ENCODE measurements around the gene NINL. TPM values are rescaled to one million over a fixed set of nuclear protein-coding genes. Genes with fewer than 3 reads are reported as not detected.
A peak's percentile ranks its signal among the peaks of the same experiment; 100 is the strongest.
"Not testable (repeated sequence)": the region's sequence is repeated elsewhere in the genome, so short reads cannot be mapped to it uniquely, and the experiment has no call there.

Gene NINL
- total RNA-seq, 4 donors from 2014 or later: 4.7 to 9.7 (median 6.7) TPM

DNA sequence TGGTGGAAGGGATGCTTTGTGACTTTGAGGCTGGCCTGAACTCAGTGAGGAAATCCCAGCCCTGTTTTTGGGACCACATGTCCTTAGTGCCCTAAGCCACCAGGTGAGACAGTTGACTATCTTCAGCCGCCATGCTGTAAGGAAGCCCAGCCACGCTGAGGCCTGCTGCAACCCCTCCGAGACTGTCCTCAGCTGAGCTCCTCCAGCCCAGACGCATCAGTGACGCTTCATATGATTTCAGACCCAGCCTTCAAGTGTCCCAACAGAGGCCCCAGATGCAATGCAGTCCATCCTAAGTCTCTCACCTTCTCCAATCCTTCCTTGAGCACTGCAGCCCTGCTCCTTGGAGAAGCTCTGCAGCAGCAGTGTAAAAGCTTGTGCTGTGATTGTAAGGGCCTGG lies 76.2 kb downstream of the NINL start:
- TF ChIP-seq, protein P1, sequence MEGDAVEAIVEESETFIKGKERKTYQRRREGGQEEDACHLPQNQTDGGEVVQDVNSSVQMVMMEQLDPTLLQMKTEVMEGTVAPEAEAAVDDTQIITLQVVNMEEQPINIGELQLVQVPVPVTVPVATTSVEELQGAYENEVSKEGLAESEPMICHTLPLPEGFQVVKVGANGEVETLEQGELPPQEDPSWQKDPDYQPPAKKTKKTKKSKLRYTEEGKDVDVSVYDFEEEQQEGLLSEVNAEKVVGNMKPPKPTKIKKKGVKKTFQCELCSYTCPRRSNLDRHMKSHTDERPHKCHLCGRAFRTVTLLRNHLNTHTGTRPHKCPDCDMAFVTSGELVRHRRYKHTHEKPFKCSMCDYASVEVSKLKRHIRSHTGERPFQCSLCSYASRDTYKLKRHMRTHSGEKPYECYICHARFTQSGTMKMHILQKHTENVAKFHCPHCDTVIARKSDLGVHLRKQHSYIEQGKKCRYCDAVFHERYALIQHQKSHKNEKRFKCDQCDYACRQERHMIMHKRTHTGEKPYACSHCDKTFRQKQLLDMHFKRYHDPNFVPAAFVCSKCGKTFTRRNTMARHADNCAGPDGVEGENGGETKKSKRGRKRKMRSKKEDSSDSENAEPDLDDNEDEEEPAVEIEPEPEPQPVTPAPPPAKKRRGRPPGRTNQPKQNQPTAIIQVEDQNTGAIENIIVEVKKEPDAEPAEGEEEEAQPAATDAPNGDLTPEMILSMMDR (IDR thresholded peaks at IDR 0.05): no peak
- ATAC-seq (ENCODE audit: low FRiP score): no peak
- DNase-seq (ENCODE audit: low spot score): no peak

DNA sequence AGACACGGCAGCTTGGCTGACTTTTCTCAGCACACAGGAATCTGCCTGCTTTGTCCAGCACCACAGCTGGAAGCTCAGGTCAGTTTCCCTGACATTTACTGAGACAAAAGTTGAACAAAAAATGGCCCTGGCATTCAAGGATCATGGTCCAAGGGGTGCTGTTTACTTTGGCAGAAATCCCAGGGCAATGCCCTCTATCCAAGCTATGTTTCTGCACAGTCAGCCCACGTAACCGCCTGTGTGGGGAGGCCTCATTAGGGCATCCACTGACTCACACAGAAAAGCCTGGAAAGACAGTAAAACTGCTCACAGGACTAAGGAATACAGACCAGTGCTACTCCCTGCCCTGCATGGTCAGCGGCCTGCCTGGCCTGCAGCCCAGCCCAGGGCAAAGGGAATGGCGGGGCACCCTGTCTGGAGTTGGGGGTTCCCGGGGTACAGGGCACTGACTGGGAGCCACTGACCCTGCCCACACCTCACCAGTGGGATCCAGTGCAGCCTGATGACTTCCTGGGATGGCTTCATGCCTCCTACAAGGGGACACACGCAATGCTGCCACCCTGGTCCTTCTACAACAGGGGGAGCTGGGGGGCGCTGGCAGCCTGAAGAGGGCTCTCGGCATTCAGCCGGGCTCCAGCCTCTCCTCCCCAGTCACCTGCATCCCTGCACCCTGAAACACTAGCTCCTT lies 77.1 kb downstream of the NINL start:
- TF ChIP-seq, protein P1 (IDR thresholded peaks at IDR 0.05): no peak
- ATAC-seq (ENCODE audit: low FRiP score): peak; percentile 78
- DNase-seq (ENCODE audit: low spot score): no peak

DNA sequence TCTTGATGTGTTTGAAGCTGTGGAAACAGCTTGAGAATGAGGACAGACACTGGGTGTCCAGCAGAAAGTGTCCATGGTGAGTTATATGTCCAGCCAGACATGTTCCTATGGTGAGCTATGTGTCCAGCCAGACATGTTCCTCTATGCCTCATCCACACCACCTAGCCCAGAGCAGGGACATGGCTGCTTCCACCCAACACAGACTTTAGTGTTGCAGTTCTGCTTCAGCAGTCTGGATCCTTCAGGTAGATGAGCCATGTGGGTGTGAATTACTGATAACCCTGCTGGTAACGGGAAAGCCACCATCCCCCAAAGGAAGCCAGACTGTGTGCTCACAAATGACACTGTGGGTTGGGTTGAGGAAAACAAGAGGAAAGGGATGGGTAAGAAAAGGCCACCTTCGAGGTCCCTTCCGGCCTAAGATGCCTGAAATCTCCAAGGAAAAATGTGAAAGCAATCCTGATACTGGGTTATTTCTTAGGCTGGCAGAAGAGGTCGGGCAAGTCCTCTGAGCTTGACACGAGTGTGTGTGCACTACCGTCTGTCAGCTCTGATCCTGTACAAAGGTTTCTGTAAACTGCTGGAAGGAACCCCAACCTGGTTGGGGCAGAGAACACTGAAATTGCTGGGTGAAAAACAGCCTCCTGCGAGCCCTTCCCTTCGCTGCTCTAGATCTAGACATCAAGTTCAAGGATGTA lies 77.8 kb downstream of the NINL start:
- DNase-seq (ENCODE audit: low spot score) (no peak), ATAC-seq (ENCODE audit: low FRiP score) (peak; percentile 2)
- TF ChIP-seq, protein P1 (IDR thresholded peaks at IDR 0.05): no peak

DNA sequence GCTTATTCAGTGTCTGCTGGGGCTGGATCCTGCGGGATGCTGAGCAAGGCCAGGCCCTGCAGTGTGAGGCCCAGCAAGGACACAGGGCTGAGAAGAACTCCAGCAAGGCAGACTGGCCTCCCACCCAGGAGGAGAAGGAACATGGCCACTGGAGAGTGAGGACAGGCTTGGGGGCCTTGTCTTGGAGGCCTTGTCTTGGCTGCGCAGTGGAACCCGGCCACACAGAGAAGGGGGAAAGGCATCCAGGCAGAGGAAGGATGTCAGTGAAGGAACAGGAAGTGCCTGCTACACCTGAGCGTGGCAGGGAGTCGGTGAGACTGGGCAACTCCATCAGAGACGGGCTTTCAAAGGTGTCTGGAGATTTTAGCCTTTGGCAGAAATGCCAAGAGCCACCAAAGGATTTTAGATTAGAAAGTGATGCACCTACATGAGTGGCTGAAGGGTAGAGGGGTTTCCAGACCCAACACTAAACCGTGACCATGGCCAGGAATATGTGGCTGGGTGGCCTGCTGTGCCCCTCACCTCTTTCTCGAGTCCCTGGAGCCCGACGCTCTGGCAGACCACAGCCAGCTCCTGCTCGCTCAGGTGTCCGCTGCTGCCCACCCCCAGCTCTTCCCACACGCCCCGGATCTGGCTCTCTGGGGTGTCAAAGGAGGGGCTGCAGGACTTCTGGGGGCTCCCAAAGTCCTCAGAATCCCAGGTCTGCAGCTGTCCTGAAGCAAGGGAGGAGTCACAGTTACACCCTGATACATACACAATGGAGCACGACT lies 80.8 kb downstream of the NINL start:
- DNase-seq (ENCODE audit: low spot score) (no peak), ATAC-seq (ENCODE audit: low FRiP score) (no peak)
- TF ChIP-seq, protein P1 (IDR thresholded peaks at IDR 0.05): no peak

DNA sequence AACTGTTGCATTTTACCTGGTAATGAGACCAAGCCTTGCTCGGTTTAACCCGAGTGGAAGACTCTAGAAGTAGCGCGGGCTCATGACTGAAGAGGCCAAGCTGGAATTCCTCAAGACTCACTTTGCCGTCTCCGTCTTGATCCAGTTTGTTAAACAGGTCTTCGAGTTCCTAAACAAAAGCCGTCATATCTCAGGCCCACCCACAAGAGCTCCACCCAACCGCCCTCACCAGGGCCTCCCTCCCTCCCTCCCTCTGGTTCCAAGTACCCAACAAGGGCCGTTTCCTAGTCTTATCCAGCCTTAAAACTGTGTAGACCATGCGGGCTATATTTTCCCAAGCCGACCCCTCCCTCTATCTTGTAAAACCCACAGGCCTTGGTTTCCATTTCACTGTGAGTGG lies 81.4 kb downstream of the NINL start:
- ATAC-seq (ENCODE audit: low FRiP score) (no peak), DNase-seq (ENCODE audit: low spot score) (no peak)
- TF ChIP-seq, protein P1 (IDR thresholded peaks at IDR 0.05): no peak

DNA sequence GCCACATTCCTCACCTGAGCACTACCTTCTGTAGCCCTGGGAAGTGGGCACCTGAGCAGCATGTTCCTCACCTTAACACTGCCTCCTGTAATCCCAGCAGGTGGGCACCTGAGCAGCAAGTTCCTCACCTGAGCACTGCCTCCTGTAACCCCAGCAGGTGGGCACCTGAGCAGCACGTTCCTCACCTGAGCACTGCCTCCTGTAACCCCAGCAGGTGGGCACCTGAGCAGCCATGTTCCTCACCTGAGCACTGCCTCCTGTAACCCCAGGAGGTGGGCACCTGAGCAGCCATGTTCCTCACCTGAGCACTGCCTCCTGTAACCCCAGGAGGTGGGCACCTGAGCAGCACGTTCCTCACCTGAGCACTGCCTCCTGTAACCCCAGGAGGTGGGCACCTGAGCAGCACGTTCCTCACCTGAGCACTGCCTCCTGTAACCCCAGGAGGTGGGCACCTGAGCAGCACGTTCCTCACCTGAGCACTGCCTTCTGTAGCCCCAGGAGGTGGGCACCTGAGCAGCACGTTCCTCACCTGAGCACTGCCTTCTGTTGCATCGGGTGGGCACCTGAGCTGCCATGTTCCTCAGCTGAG lies 82.2 kb downstream of the NINL start:
- DNase-seq (ENCODE audit: low spot score): not testable (repeated sequence)

DNA sequence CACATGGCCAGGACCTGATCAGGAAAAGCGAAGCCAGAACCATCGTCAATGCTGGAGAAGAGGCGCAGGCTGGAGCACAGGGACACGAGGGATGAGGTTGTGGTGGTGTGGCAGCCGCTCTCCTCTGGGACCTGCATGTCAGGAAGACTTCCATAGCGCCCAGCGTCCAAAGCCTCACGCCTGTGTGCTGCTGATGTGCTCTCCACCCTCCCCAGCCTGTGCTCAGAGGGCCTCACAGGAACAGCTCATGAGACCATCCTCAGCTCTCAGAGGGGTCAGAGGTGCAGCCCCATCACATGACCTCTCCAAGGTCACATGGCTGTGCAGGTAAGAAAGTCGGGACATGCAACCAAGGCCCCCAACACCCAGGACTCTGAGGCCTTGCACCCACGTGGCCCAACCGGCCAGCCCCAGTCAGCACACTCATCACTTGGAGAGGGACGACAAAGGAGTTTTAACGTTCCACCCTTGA lies 84.4 kb downstream of the NINL start:
- ATAC-seq (ENCODE audit: low FRiP score): no peak
- TF ChIP-seq, protein P1 (IDR thresholded peaks at IDR 0.05): no peak

More for the DNA sequence above, 82.2 kb downstream of the NINL start:
- ATAC-seq (ENCODE audit: low FRiP score): not testable (repeated sequence)

More for the DNA sequence above, 84.4 kb downstream of the NINL start:
- DNase-seq (ENCODE audit: low spot score): no peak

Data from omental fat pad (tissue), 4 donors.